Brain microvascular endothelial cell (primary cell): ENCODE measurements around the gene ZMYND15.

Experiments
- DNase-seq: peaks from one replicate; pipeline ENCODE4 v3.0.0-alpha.2; 2020
- H3K27ac ChIP-seq: fragments of 250-450 bp; sonication (Bioruptor Pico); 2 replicates; pipeline ENCODE4 v1.5.1; 2020; ENCODE audit warnings: mild to moderate bottlenecking, moderate library complexity
- H3K27me3 ChIP-seq: fragments of 250-450 bp; sonication (Bioruptor Pico); replicated peaks from 2 replicates; pipeline ENCODE4 v1.5.1; 2020; ENCODE audit warnings: mild to moderate bottlenecking
- H3K36me3 ChIP-seq: fragments of 250-450 bp; sonication (Bioruptor Pico); replicated peaks from 2 replicates; pipeline ENCODE4 v1.5.1; 2020; ENCODE audit warnings: mild to moderate bottlenecking
- H3K4me3 ChIP-seq: 2 replicates; pipeline ENCODE4 v1.5.1; 2011; ENCODE audit warnings: low read depth, mild to moderate bottlenecking, control low read depth, low read length, moderate library complexity
- in situ Hi-C: cut with HindIII; loops from 2 replicates; pipeline ENCODE4 v1.10.0; 2017; ENCODE audit warnings: low sequenced_read_pairs, low pct_ligation_motif_present
- TF ChIP-seq, protein P1 (sequence below): IDR thresholded peaks from 2 replicates; pipeline ENCODE4 v1.5.1; 2011; ENCODE audit warnings: low read depth, mild to moderate bottlenecking, moderate library complexity, low read length, control low read depth, inconsistent platforms; ENCODE audit errors: missing control alignments

ZMYND15 gene

DNA sequence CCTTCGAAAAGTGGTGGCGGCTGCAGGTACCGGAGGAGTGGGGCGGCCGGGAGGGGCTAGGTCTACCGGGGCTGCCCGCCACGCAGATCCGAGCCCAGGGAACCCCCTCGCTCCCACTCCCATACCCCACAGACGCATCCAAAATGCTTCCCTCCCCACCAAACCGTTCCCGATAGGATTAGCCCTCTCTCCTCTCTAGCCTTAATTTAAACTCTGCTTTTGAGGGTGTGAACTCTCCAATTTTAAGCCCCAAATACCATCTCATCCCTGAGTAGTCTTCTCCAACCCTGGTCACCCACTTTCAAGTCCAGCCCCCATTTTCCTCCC is 355 bp downstream of the ZMYND15 start:
- no peak overlapping the region for H3K27ac ChIP-seq

DNA sequence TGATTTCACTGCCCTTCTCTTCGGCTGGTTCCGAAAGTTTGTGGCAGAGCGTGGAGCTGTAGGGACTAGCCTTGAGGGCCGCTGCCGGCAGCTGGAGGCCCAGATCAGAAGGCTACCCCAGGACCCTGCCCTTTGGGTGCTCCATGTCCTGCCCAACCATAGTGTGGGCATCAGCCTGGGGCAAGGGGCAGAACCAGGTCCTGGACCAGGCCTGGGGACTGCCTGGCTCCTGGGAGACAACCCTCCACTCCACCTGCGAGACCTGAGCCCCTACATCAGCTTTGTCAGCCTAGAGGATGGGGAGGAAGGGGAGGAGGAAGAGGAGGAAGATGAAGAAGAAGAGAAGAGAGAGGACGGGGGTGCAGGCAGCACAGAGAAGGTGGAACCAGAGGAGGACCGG is 951 bp downstream of the ZMYND15 start:
- Histone ChIP-seq H3K36me3 (no peaks in the 10 kb centered on the region), H3K27me3 (peaks cover 24% of the 10 kb centered on the region), H3K4me3 (no peak overlapping the region), H3K27ac (no peak overlapping the region)
- TF ChIP-seq, protein P1, sequence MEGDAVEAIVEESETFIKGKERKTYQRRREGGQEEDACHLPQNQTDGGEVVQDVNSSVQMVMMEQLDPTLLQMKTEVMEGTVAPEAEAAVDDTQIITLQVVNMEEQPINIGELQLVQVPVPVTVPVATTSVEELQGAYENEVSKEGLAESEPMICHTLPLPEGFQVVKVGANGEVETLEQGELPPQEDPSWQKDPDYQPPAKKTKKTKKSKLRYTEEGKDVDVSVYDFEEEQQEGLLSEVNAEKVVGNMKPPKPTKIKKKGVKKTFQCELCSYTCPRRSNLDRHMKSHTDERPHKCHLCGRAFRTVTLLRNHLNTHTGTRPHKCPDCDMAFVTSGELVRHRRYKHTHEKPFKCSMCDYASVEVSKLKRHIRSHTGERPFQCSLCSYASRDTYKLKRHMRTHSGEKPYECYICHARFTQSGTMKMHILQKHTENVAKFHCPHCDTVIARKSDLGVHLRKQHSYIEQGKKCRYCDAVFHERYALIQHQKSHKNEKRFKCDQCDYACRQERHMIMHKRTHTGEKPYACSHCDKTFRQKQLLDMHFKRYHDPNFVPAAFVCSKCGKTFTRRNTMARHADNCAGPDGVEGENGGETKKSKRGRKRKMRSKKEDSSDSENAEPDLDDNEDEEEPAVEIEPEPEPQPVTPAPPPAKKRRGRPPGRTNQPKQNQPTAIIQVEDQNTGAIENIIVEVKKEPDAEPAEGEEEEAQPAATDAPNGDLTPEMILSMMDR: no peak
- in situ Hi-C loops: no loop called here
- DNase-seq: no peak

More for the DNA sequence above, 355 bp downstream of the ZMYND15 start:
- Histone ChIP-seq H3K27me3 (peaks cover 19% of the 10 kb centered on the region), H3K4me3 (peak overlapping the region; percentile 63), H3K36me3 (no peaks in the 10 kb centered on the region)
- TF ChIP-seq, protein P1: no peak
- no peak for DNase-seq
- in situ Hi-C loops: no loop called here

DNA sequence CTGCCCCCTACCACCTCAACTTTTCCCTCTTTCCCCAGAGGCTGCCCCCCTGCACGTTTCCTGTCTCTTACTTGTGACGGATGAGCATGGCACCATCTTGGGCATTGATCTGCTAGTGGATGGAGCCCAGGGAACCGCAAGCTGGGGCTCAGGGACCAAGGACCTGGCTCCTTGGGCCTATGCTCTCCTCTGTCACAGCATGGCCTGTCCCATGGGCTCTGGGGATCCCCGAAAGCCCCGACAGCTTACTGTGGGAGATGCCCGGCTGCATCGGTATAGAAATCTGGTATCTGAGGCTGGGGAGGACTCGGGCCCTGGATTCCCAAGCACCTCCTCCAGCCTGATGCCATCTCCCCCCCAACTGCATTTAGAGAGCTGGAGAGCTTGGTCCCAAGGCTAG is 1.9 kb downstream of the ZMYND15 start:
- Histone ChIP-seq H3K27me3 (peaks cover 28% of the 10 kb centered on the region), H3K27ac (no peak overlapping the region), H3K36me3 (no peaks in the 10 kb centered on the region), H3K4me3 (no peak overlapping the region)
- TF ChIP-seq, protein P1: no peak
- no peak for DNase-seq
- in situ Hi-C loops: no loop called here

DNA sequence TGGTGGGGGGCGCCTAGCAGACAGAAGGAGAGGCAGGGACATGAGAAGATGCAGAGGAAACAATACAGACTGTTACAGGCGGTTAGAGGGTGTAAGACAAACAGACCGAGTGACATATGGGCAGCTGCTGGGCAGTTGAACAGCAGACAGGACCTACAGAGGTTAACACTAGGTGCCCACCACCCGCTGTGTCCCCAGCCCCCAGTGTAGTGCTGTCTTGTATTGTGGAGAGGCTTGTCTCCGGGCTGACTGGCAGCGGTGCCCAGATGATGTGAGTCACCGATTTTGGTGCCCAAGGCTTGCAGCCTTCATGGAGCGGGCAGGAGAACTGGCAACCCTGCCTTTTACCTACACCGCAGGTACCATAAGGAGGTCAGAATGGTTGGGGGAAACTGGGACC is 2.5 kb downstream of the ZMYND15 start:
- Histone ChIP-seq H3K27ac (no peak overlapping the region), H3K27me3 (peaks cover 28% of the 10 kb centered on the region), H3K36me3 (no peaks in the 10 kb centered on the region), H3K4me3 (no peak overlapping the region)
- TF ChIP-seq, protein P1: no peak
- no peak for DNase-seq
- in situ Hi-C loops: no loop called here

DNA sequence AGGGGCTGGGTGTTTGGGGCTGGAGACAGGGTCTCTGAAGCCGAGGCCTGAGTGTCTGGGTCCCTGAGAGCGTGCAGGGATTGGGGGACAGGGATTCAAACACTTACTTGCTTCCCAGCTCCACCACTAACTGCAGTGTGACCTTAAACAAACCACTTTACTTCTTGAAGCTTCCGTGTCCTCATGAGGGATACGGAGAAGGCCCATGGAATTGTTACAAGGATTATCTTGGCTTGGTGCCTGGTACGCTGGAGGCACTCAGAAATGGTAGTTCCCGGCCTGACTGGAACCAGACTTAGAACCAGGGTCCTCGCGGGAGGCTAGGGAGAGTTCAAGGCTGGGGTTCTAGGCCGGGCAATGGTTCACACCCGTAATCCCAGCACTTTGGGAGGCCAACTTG is 3.0 kb downstream of the ZMYND15 start:
- H3K36me3 ChIP-seq: no peaks in the 10 kb centered on the region
- DNase-seq: no peak
- peaks cover 28% of the 10 kb centered on the region for H3K27me3 ChIP-seq
- H3K27ac ChIP-seq: no peak overlapping the region
- in situ Hi-C loops: no loop called here
- TF ChIP-seq, protein P1: no peak
- no peak overlapping the region for H3K4me3 ChIP-seq

DNA sequence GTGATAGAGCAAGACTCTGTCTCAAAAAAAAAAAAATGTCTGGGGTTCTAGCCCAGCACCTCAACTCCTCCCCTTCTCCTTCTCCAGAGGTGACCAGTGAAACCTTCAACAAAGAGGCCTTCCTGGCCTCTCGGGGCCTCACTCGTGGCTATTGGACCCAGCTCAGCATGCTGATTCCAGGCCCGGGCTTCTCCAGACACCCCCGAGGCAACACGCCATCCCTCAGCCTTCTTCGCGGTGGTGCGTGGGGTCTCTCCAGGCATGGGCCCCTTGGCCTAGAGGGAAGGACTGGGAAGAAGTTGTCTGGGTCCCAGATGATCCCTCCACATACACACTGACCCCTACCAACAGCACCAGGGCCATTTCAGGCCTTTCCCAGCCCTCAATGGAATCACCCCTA is 3.6 kb downstream of the ZMYND15 start:
- H3K27ac ChIP-seq: no peak overlapping the region
- TF ChIP-seq, protein P1: no peak
- no peaks in the 10 kb centered on the region for H3K36me3 ChIP-seq
- H3K27me3 ChIP-seq: peaks cover 26% of the 10 kb centered on the region
- no peak for DNase-seq
- no peak overlapping the region for H3K4me3 ChIP-seq
- in situ Hi-C loops: no loop called here
